Adipose tissue (tissue), 3 donors: ENCODE measurements around the gene HTR2B. TPM values are rescaled to one million over a fixed set of nuclear protein-coding genes. Genes with fewer than 3 reads are reported as not detected.

Experiments used
- polyA plus RNA-seq, 3 donors: library from polyadenylated mRNA; stranded (reverse); fragments of 200-250 nt; gene quantifications; one replicate each; pipeline ENCODE4 v1.2.3, GENCODE V29; 2013
- donor health status: healthy with polysubstance abuse.
- donor health status: Bipolar disorder and iron deficiency.
- donor health status: healthy.

Gene HTR2B
- polyA plus RNA-seq, 3 donors: 0.05 to 0.67 (median 0.12) TPM

Other genes starting within 250 kb of the HTR2B start
- under 1 TPM; 0.05 to 0.18 (median 0.11) TPM for gene GPR55, start 199.8 kb downstream of the HTR2B start, polyA plus RNA-seq
- gene SPATA3, start 128.9 kb downstream of the HTR2B start, polyA plus RNA-seq: not detected
- gene C2orf72, start 87.5 kb downstream of the HTR2B start, polyA plus RNA-seq: 1 to 10 TPM in 2 of 3 donors, under 1 TPM in 1; 0.46 to 5.1 (median 1.3) TPM
- gene PSMD1, start 68.2 kb downstream of the HTR2B start, polyA plus RNA-seq: 10 to 100 TPM; 10.2 to 38.2 (median 32.5) TPM
- 1 to 10 TPM; 1.5 to 8.7 (median 4.0) TPM for gene ARMC9, start 73.6 kb upstream of the HTR2B start, polyA plus RNA-seq